Small intestine (tissue), 7 donors: ENCODE results near the gene MEA1. TPM values are rescaled to one million over a fixed set of nuclear protein-coding genes. Genes with fewer than 3 reads are reported as not detected.

ENCODE experiments used
- DNase-seq, 2 donors: peaks; one replicate each; pipeline versions ENCODE4 v3.0.0 to v3.0.0-alpha.2; 2013
- FAIRE-seq: peaks from 2 replicates; lab custom pipeline; 2012; peaks lifted over from hg19 to GRCh38; lab: Jason Lieb, UNC
- H3K27ac ChIP-seq, 3 donors: one replicate each; pipeline ENCODE4 v1.5.1; 2013; ENCODE audit warnings: low read length in 2 of 3, mild to moderate bottlenecking in 2 of 3, control low read depth in 1 of 3, inconsistent platforms in 1 of 3, low read depth in 1 of 3, moderate library complexity in 1 of 3
- H3K27me3 ChIP-seq, 3 donors: one replicate each; pipeline ENCODE4 v1.6.1; 2013; ENCODE audit warnings: low read length in 3 of 3, inconsistent platforms in 1 of 3; ENCODE audit not compliant: control insufficient read depth in 3 of 3, insufficient read depth in 3 of 3
- H3K36me3 ChIP-seq, 3 donors: one replicate each; pipeline ENCODE4 v1.6.1; 2013; ENCODE audit warnings: low read length in 3 of 3, inconsistent platforms in 1 of 3, low read depth in 1 of 3, mild to moderate bottlenecking in 1 of 3, moderate library complexity in 1 of 3; ENCODE audit not compliant: control insufficient read depth in 3 of 3, insufficient read depth in 2 of 3
- H3K4me1 ChIP-seq, 3 donors: one replicate each; pipeline ENCODE4 v1.6.1; 2013; ENCODE audit warnings: low read length in 2 of 3, inconsistent platforms in 1 of 3, low read depth in 1 of 3, mild to moderate bottlenecking in 1 of 3, moderate library complexity in 1 of 3; ENCODE audit not compliant: control insufficient read depth in 3 of 3, insufficient read depth in 2 of 3
- H3K4me3 ChIP-seq, 3 donors: one replicate each; pipeline ENCODE4 v1.5.1; 2013; ENCODE audit warnings: low read length in 3 of 3, control low read depth in 1 of 3, inconsistent platforms in 1 of 3, low read depth in 1 of 3, mild to moderate bottlenecking in 1 of 3, moderate library complexity in 1 of 3
- H3K9me3 ChIP-seq, 2 donors: one replicate each; pipeline ENCODE4 v1.6.1; 2013; ENCODE audit warnings: low read depth in 1 of 2, low read length in 1 of 2; ENCODE audit not compliant: control insufficient read depth in 2 of 2, insufficient read depth in 1 of 2
- WGBS, 3 donors: extraction: QIAGEN DNeasy Blood & Tissue Kit; methylation state at CpG; one replicate each; pipeline ENCODE4 v1.1.7; 2013; 5-methylcytosine and 5-hydroxymethylcytosine counted together
- polyA plus RNA-seq, 4 donors: library from polyadenylated mRNA; stranded (reverse) in 3 of 4; unstranded in 1 of 4; fragments of 200-250 nt in 3 of 4; fragments of 120-200 nt in 1 of 4; gene quantifications; one replicate each; pipeline versions ENCODE4 v1.2.1 to v1.2.3, GENCODE V29; 2013
- donor health status: healthy with polysubstance abuse.
- donor health status: control.
- donor health status: control.
- donor health status: Bipolar disorder and iron deficiency.
- donor health status: healthy.

The MEA1 gene
- polyA plus RNA-seq, 4 donors: 62.6 to 90.8 (median 74.8) TPM

- peaks cover 0 to 21% (median 2%) of the 10 kb centered on the region in 3 donors for H3K4me1 ChIP-seq
- peak within 1 kb of the TSS; percentile 66 to 86 (median 85) for H3K27ac ChIP-seq
- DNase-seq (peak; percentile 76 to 91), FAIRE-seq (no peak)
- no peaks in the 10 kb centered on the region for H3K9me3 ChIP-seq
- peaks cover 5 to 76% (median 8%) of the 10 kb centered on the region in 3 donors for H3K36me3 ChIP-seq
- H3K27me3 ChIP-seq: no peaks in the 10 kb centered on the region
- 1% methylated on average over 45 to 56 of the region's 56 CpGs for WGBS, 3 donors
- peak within 1 kb of the TSS; percentile 90 to 96 (median 94) for H3K4me3 ChIP-seq
Measured at GRCh38 chr6:43021270-43022047, 7.7 kb upstream of the MEA1 start, which contains the start of gene RRP36. TSS of gene RRP36 (plus strand) at chr6:43021623. CDS start at chr6:43021655, 32 bp downstream.

GRCh38 chr6:43020847-43021246 is 7.1 kb upstream of the MEA1 start:
- DNase-seq: no peak
- Histone ChIP-seq H3K9me3 (no peaks in the 10 kb centered on the region), H3K4me1 (peaks cover 0 to 25% (median 2%) of the 10 kb centered on the region in 3 donors), H3K4me3 (peak overlapping the region in 2 of 3 donors; percentile 90 to 96), H3K27ac (peak overlapping the region; percentile 2 to 86 (median 81)), H3K36me3 (peaks cover 4 to 76% (median 7%) of the 10 kb centered on the region in 3 donors), H3K27me3 (no peaks in the 10 kb centered on the region)
- WGBS, 3 donors: 53 to 56% (median 55%) methylated on average over 5 of the region's 5 CpGs
- no peak for FAIRE-seq

- Histone ChIP-seq H3K27me3 (no peaks in the 10 kb centered on the region), H3K36me3 (peaks cover 4 to 71% (median 7%) of the 10 kb centered on the region in 3 donors), H3K4me1 (peaks cover 0 to 25% (median 4%) of the 10 kb centered on the region in 3 donors), H3K4me3 (no peak overlapping the region), H3K27ac (peak overlapping the region in 1 of 3 donors; percentile 86), H3K9me3 (no peaks in the 10 kb centered on the region)
- WGBS, 3 donors: 93 to 97% (median 96%) methylated on average over 3 of the region's 3 CpGs
- no peak for DNase-seq
- FAIRE-seq: no peak
Measured at GRCh38 chr6:43020052-43020705, 6.4 kb upstream of the MEA1 start.

- no peak overlapping the region for H3K4me3 ChIP-seq
- peaks cover 2 to 65% (median 7%) of the 10 kb centered on the region in 3 donors for H3K36me3 ChIP-seq
- peaks cover 0 to 24% (median 10%) of the 10 kb centered on the region in 3 donors for H3K4me1 ChIP-seq
- H3K9me3 ChIP-seq: no peaks in the 10 kb centered on the region
- 88 to 91% (median 90%) methylated on average over 2 of the region's 2 CpGs for WGBS, 3 donors
- H3K27ac ChIP-seq: no peak overlapping the region
- H3K27me3 ChIP-seq: no peaks in the 10 kb centered on the region
- DNase-seq (no peak), FAIRE-seq (no peak)
Measured at GRCh38 chr6:43019152-43019551, 5.4 kb upstream of the MEA1 start.

GRCh38 chr6:43016943-43017334 is 3.2 kb upstream of the MEA1 start:
- H3K4me3 ChIP-seq: no peak overlapping the region
- no peak for FAIRE-seq
- H3K4me1 ChIP-seq: peaks cover 4 to 25% (median 13%) of the 10 kb centered on the region in 3 donors
- no peak for DNase-seq
- no peaks in the 10 kb centered on the region for H3K27me3 ChIP-seq
- no peak overlapping the region for H3K27ac ChIP-seq
- H3K36me3 ChIP-seq: peaks cover 2 to 59% (median 7%) of the 10 kb centered on the region in 3 donors
- WGBS, 3 donors: 82 to 90% (median 88%) methylated on average over 12 of the region's 12 CpGs
- H3K9me3 ChIP-seq: no peaks in the 10 kb centered on the region

GRCh38 chr6:43016176-43016942 is 2.6 kb upstream of the MEA1 start:
- FAIRE-seq: no peak
- Histone ChIP-seq H3K9me3 (no peaks in the 10 kb centered on the region), H3K4me1 (peaks cover 4 to 25% (median 13%) of the 10 kb centered on the region in 3 donors), H3K4me3 (no peak overlapping the region), H3K36me3 (peaks cover 7 to 65% (median 11%) of the 10 kb centered on the region in 3 donors), H3K27ac (no peak overlapping the region), H3K27me3 (no peaks in the 10 kb centered on the region)
- 70 to 77% (median 72%) methylated on average over 7 of the region's 7 CpGs for WGBS, 3 donors
- no peak for DNase-seq

- Histone ChIP-seq H3K4me3 (peak overlapping the region; percentile 50 to 74 (median 62)), H3K36me3 (peaks cover 15 to 68% (median 20%) of the 10 kb centered on the region in 3 donors), H3K9me3 (no peaks in the 10 kb centered on the region), H3K4me1 (peaks cover 4 to 17% (median 13%) of the 10 kb centered on the region in 3 donors), H3K27me3 (no peaks in the 10 kb centered on the region), H3K27ac (peak overlapping the region in 2 of 3 donors; percentile 29 to 64)
- no peak for FAIRE-seq
- DNase-seq: peak in 1 of 2 donors; percentile 31
- 1 to 3% (median 1%) methylated on average over 7 of the region's 7 CpGs for WGBS, 3 donors
Measured at GRCh38 chr6:43014434-43014909, 726 bp upstream of the MEA1 start.
